HAP-1 (cell line): ENCODE measurements around the gene BPGM.
A peak's percentile ranks its signal among the peaks of the same experiment; 100 is the strongest.

Experiments
- DNase-seq, 2 experiments: peaks; one replicate each; pipeline ENCODE4 v3.0.0-alpha.2; 2016 to 2020; ENCODE audit warnings: low spot score in 2 of 2
- H3K27me3 ChIP-seq: fragments of 250-450 bp; sonication (Bioruptor Pico); 2 replicates; pipeline ENCODE4 v1.5.1; 2020; ENCODE audit warnings: low read depth, mild to moderate bottlenecking, moderate library complexity
- H3K36me3 ChIP-seq: fragments of 250-450 bp; sonication (Bioruptor Pico); replicated peaks from 2 replicates; pipeline ENCODE4 v1.5.1; 2020; ENCODE audit warnings: mild to moderate bottlenecking
- H3K4me1 ChIP-seq: fragments of 250-450 bp; sonication (Bioruptor Pico); 2 replicates; pipeline ENCODE4 v1.5.1; 2020; ENCODE audit warnings: mild to moderate bottlenecking
- H3K4me3 ChIP-seq: fragments of 250-450 bp; sonication (Bioruptor Pico); 2 replicates; pipeline ENCODE4 v1.5.1; 2020; ENCODE audit warnings: mild to moderate bottlenecking, moderate library complexity
- H3K9me3 ChIP-seq: fragments of 250-450 bp; sonication (Bioruptor Pico); 2 replicates; pipeline ENCODE4 v1.5.1; 2020; ENCODE audit warnings: mild to moderate bottlenecking, moderate library complexity
- in situ Hi-C: fragments of 300-500 bp; cut with MboI; formaldehyde crosslinking; loops from 3 replicates; pipeline ENCODE4 v1.14.3; 2020; ENCODE audit warnings: low sequenced_read_pairs, inconsistent platforms, mixed read lengths

BPGM gene

DNA sequence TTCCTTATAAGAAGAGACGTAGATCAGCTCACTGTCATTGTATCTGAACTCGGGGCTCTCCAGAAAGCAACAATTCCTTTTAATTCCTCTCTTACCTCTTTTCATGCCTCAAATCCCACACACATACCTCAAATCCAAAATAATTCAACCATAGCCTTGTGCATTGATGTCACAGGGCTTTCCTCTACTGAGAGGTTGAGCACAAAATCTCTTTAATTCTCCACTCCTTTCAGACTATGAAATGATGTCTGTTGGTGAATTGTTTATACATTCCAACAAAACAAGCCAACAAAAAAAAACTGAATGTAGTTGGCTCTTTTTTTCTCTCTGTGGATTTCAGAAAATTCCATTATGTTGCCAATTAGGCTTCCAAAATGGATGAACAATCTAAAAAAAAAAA, 53.2 kb downstream of the BPGM start:
- H3K36me3 ChIP-seq = no peaks in the 10 kb centered on the region
- H3K4me3 ChIP-seq = no peak overlapping the region
- in situ Hi-C loops = no loop called here
- H3K9me3 ChIP-seq = no peaks in the 10 kb centered on the region
- H3K27me3 ChIP-seq = no peaks in the 10 kb centered on the region
- peaks cover 77% of the 10 kb centered on the region for H3K4me1 ChIP-seq
- peak in 1 of 2 experiments; percentile 36 for DNase-seq

DNA sequence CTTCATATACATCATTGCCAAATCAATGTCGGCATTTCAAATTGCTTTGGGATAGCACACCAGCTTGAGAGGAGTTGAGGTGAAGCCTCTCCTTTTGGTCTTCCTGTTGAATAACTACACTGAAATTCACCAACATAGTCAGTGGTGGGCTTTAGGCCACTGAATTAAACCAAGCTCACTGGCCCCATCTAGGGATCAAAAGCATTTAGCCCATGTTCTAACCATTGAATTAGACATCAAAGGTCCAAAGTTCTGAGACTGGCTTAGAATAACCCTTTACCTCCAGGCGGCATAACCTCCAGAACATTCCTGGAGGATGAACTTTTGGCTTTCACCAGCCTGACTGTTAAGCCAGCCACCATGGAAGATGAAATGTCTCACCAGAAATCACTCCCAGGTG, 54.6 kb downstream of the BPGM start:
- peak; percentile 38 to 53 for DNase-seq
- peaks cover 63% of the 10 kb centered on the region for H3K4me1 ChIP-seq
- no peak overlapping the region for H3K4me3 ChIP-seq
- H3K9me3 ChIP-seq = no peaks in the 10 kb centered on the region
- in situ Hi-C loops = no loop called here
- no peaks in the 10 kb centered on the region for H3K27me3 ChIP-seq
- H3K36me3 ChIP-seq = no peaks in the 10 kb centered on the region

DNA sequence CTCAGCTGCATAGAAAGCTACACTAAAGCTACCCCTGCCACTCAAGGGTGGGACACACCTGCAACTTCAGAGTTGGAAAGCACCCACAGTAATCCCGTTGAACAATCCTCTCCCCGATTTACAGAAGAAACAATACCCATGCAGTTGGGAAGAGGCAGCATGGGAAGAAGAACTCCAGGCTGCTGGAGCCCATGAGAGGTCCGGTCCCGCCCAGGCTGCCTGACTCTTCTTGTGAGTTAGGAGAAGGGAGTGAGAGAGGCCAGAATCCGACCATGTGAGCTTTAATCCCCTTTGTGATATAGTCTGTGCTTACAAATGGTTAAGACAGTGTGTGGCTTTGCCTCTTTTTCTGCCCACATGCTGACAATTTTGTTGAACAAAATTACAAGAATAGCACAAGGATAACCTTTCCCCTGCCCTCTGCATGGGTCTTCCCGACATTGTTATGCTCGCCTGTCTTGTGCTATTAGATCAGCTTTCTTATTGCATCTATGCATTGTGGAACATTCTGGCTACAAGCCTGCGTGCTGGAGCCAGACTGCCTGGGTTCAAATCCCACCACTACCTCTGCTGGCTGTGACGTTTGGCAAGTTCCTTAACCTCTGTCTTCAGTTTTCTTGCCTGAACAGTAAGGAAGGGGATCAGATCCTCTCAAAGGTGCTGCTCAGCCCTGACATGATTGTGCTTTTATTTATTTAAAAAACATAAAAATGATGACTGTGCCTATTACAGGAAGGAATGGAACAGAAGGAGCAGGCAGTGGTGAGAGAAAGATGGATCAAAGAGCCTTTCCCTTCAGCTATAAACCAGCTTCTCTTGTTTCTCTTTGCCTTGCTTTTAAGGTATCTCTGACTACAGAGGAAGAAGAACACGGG, 56.0 kb downstream of the BPGM start:
- peak; percentile 28 to 48 for DNase-seq
- Histone ChIP-seq H3K4me3 (no peak overlapping the region), H3K4me1 (peaks cover 54% of the 10 kb centered on the region), H3K27me3 (no peaks in the 10 kb centered on the region), H3K36me3 (no peaks in the 10 kb centered on the region), H3K9me3 (no peaks in the 10 kb centered on the region)
- in situ Hi-C loops = no loop called here

DNA sequence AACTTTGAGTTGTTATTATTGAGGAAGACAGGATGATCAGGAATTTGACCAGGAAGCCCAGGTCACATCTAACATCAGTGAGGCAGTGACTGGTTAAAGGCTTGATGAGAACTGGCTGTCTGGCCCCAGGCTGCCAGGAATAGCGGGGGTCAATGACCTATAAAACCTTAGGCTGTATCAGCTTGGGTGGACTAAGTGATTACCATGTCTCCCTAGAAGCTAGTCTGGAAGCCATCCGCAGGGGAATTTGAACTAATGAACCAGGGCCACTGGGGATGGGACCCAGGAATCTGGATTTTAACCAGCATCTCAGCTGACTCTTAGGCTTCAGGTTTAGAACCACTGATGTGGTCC, 56.6 kb downstream of the BPGM start:
- in situ Hi-C loops = no loop called here
- Histone ChIP-seq H3K27me3 (no peaks in the 10 kb centered on the region), H3K9me3 (no peaks in the 10 kb centered on the region), H3K4me3 (no peak overlapping the region), H3K4me1 (peaks cover 54% of the 10 kb centered on the region), H3K36me3 (no peaks in the 10 kb centered on the region)
- no peak for DNase-seq

DNA sequence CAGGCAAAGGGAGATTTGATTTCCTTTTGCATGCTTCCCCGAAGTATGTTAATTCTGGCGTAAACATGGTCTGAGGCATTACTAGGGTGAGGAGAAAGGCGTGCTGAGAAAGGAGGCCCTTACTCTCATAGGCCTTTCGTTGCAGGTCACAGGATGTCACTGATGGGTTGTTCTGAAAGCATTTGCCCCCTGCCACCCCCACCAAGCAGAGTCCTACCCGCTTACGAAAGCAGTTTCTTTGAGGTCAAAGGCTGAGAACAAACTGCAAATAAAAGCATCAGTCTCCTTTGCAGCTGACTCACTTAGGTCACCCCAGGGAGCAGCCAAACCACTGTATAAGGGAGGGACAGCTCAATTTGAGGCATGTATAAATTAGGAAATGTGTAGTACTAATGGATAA, 57.1 kb downstream of the BPGM start:
- H3K27me3 ChIP-seq = no peaks in the 10 kb centered on the region
- H3K4me1 ChIP-seq = peaks cover 54% of the 10 kb centered on the region
- in situ Hi-C loops = no loop called here
- no peak overlapping the region for H3K4me3 ChIP-seq
- no peak for DNase-seq
- H3K36me3 ChIP-seq = no peaks in the 10 kb centered on the region
- no peaks in the 10 kb centered on the region for H3K9me3 ChIP-seq

DNA sequence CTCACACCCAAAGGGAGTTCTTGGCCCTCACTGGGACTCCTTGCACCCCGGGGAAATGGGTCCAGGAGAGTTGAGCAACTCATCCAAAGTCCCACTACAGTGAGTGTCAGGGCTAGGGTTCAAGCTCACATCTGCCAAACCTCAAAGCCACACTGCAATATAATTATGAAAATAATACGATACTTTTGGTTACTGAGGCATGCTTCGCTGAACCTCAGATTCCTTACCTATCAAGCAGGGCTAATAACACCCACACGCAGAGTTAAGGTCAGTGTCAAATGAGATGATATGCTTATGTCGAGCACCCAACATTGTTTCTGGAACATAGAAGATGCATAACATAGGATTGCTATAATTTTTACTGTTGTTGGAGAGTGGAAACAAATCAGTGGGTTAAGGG, 58.2 kb downstream of the BPGM start:
- Histone ChIP-seq H3K4me3 (no peak overlapping the region), H3K36me3 (no peaks in the 10 kb centered on the region), H3K4me1 (peaks cover 54% of the 10 kb centered on the region), H3K27me3 (no peaks in the 10 kb centered on the region), H3K9me3 (no peaks in the 10 kb centered on the region)
- DNase-seq = no peak
- in situ Hi-C loops = no loop called here

DNA sequence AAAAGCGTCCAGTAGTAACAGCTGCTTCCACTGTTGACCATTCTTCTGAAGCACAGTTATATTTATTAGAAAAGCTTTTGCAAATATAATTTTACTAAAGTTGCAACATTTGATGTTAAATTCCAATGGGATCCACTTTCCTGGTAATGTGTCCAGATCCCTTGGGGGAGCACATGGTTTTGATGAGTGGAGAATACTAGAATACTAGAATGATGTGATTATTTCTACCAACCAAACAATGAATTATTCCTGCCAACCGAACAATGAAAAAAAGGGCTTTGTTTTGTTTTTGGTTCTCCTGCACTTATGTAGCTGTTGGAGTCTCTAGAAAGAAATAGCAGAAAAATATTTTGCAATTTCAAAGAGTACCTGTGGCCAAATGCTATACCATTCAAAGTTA, 59.1 kb downstream of the BPGM start:
- Histone ChIP-seq H3K4me1 (peaks cover 46% of the 10 kb centered on the region), H3K4me3 (no peak overlapping the region), H3K36me3 (no peaks in the 10 kb centered on the region), H3K27me3 (no peaks in the 10 kb centered on the region), H3K9me3 (no peaks in the 10 kb centered on the region)
- DNase-seq = no peak
- in situ Hi-C loops = no loop called here

DNA sequence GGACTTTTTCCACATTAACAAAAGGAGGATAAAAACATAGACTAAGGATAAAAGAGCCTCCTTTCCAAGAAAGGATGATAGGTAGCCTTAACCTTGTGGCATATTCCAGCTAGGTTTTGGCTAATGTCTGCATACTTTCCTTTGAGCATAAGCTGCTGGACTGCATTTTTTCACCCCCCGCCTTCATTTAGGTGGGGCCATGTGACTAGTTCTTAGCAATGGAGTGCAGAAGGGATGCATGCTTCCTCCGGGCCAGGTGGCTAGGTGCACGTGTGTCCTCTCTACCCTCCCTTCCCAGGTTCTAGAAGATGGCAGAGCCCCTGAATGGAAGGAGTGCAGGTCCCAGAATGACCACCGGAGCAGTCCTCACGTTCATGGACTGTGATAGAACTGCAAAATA, 59.8 kb downstream of the BPGM start:
- no peak overlapping the region for H3K4me3 ChIP-seq
- no peaks in the 10 kb centered on the region for H3K9me3 ChIP-seq
- H3K4me1 ChIP-seq = peaks cover 40% of the 10 kb centered on the region
- no peaks in the 10 kb centered on the region for H3K36me3 ChIP-seq
- no peaks in the 10 kb centered on the region for H3K27me3 ChIP-seq
- no peak for DNase-seq
- in situ Hi-C loops = no loop called here

DNA sequence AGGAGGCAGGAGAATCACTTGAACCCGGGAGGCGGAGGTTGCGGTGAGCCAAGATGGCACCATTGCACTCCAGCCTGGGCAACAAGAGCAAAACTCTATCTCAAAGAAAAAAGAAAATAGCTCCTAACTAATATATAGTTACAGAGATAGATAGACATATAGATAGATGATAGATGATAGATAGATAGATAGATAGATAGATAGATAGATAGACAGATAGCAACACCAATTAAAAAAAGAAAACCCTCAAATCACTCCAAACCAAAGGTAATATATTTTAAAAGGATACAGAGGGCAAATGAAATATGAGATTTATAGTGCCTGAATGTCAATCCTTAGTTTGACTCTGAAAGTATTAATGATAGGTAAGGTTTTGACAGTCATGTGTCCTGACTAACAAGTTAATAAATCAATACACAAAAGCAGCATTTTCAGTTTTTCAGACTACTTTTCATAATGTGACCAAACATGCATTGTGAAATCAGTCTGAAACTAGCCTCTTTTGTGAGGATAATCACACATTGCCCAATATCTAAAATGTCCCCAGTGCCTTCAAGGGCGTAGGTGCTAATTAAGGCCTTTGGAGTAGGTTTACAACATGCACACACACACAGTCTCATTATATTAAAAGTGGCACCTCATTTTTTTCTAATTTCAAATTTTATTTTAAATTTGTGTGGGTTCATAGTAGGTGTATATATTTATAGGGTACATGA, 61.2 kb downstream of the BPGM start:
- H3K9me3 ChIP-seq = no peaks in the 10 kb centered on the region
- H3K27me3 ChIP-seq = no peaks in the 10 kb centered on the region
- no peak overlapping the region for H3K4me3 ChIP-seq
- no peak for DNase-seq
- in situ Hi-C loops = no loop called here
- no peaks in the 10 kb centered on the region for H3K36me3 ChIP-seq
- H3K4me1 ChIP-seq = peaks cover 29% of the 10 kb centered on the region

DNA sequence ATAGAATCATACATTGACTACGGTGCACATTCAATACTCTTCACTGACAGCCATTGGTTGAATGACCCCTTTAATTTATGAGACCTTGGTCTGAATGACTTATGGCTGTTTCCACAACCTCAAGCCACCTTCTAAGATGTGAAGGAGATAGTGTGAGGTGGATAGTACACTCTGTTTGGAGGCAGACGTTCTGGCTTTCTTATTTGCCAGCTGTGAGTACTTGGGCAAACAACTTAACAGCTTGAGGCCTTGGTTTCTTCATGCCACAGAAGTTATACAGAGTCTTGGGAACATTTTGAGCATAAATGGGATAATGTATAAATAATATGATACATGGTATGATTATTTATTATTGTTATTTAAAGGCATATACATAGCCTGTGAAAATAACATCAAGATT, 62.0 kb downstream of the BPGM start:
- no peaks in the 10 kb centered on the region for H3K27me3 ChIP-seq
- in situ Hi-C loops = no loop called here
- DNase-seq = no peak
- peaks cover 25% of the 10 kb centered on the region for H3K4me1 ChIP-seq
- no peaks in the 10 kb centered on the region for H3K9me3 ChIP-seq
- H3K36me3 ChIP-seq = no peaks in the 10 kb centered on the region
- no peak overlapping the region for H3K4me3 ChIP-seq

DNA sequence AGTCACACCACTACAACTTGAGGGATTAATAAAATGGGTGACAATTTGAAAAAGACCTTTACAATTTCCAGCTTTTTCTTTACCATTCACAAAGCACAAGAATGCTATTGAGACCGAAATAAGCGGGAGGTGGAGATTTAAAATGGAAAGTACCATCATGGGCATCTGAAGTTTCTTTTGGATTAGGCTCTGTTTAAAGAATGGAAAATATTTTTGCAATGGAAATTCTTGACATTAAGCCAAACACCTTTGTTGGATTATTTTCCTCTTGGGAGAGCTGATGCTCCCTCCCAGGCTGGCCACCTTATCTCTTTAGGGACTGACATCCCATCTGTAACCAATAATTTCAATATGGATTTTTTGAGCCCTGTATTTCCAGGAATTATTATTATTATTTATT, 62.5 kb downstream of the BPGM start:
- in situ Hi-C loops = no loop called here
- Histone ChIP-seq H3K27me3 (no peaks in the 10 kb centered on the region), H3K4me3 (no peak overlapping the region), H3K9me3 (no peaks in the 10 kb centered on the region), H3K36me3 (no peaks in the 10 kb centered on the region), H3K4me1 (peaks cover 25% of the 10 kb centered on the region)
- DNase-seq = peak in 1 of 2 experiments; percentile 82

DNA sequence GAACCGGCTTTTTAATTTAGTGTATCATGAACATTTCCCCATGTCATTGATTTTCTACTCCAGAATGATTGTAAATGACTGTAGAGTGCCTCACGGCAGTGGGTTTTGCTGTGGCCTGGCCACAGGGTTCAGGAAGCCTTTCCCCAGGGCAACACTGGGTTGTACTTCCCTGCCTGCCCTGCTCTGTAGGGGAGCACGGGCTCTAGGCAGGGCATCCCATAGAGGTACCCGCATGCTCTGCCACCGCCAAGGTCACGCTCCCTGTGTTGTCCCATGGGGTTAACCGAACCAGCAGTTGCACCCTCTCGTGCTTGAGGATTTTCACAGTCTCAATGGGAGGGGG, 63.8 kb downstream of the BPGM start:
- in situ Hi-C loops = no loop called here
- Histone ChIP-seq H3K9me3 (no peaks in the 10 kb centered on the region), H3K36me3 (no peaks in the 10 kb centered on the region)

DNA sequence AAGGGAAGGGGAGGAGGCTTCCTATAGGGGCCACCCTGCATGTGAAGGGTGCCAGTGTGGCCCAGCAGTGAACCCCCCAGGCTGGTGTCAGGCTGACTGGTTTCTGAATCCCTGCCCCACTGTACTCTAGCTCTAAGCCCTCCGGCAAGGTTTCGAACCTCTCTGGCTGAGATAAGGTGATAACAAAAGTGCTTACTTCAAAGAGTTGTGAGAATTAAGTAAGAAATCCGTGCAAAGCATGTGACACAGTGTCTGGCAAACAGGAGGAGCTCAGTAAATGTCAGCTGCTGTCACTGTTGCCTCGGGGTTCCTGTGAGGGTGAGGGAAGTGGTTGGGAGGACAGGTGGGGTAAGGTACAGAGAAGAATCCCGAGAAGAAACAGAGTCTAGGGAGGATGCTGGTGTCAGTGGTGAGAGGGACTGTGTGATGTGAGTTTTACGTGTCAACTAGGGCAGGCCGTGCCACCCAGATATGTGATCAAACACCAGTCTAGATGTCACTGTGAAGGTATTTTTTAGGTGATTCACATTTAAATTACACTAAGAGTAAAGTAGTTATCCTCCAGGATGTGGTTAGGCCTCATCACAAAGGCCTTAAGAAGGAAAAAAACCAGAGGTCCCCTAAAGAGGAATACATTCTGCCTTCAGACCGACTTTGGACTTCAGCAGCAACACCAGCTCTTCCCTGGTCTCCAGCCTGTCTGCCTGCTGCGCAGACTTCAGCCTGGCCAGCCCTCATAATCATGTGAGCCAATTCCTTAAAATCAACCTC, 64.4 kb downstream of the BPGM start:
- in situ Hi-C loops = no loop called here
- Histone ChIP-seq H3K36me3 (no peaks in the 10 kb centered on the region), H3K4me3 (no peak overlapping the region), H3K4me1 (peaks cover 25% of the 10 kb centered on the region), H3K9me3 (no peaks in the 10 kb centered on the region), H3K27me3 (no peaks in the 10 kb centered on the region)
- no peak for DNase-seq

More for the DNA sequence above, 63.8 kb downstream of the BPGM start:
- Histone ChIP-seq H3K4me1 (peaks cover 25% of the 10 kb centered on the region), H3K27me3 (no peaks in the 10 kb centered on the region), H3K4me3 (no peak overlapping the region)
- no peak for DNase-seq

DNA sequence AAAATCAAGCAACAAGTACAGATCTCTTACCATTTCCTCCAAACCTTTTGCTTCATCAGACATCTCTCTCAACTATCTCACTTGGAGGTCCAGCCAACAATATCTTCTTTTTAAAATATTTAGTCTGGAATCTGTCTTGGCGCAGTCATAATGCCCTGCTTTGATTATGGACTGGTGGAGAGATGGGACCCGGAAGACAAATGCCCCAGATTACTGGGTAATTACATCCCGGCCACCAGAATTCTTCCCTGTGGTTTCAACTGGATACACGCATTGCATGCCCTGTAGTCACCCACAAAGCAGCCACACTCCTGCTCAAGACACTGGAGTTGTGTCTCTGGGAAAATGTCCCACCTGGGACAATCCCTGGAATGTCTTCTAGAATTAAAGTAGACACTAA, 65.5 kb downstream of the BPGM start:
- H3K36me3 ChIP-seq = no peaks in the 10 kb centered on the region
- no peak for DNase-seq
- peaks cover 23% of the 10 kb centered on the region for H3K4me1 ChIP-seq
- no peaks in the 10 kb centered on the region for H3K9me3 ChIP-seq
- no peak overlapping the region for H3K4me3 ChIP-seq
- in situ Hi-C loops = no loop called here
- no peaks in the 10 kb centered on the region for H3K27me3 ChIP-seq
